ENCODE results near the gene ZCCHC24.
A peak's percentile ranks its signal among the peaks of the same experiment; 100 is the strongest.

The ZCCHC24 gene

GRCh38 chr10:79445161-79445976 is at the start of gene ZCCHC24:
ZCCHC24 (minus strand) TSS chr10:79445624; CDS start chr10:79445440, 184 bp downstream.
- peak; percentile 84 to 87 for DNase-seq (ENCODE audit: low read depth in 1 of 2, low spot score in 1 of 2)

DNA sequence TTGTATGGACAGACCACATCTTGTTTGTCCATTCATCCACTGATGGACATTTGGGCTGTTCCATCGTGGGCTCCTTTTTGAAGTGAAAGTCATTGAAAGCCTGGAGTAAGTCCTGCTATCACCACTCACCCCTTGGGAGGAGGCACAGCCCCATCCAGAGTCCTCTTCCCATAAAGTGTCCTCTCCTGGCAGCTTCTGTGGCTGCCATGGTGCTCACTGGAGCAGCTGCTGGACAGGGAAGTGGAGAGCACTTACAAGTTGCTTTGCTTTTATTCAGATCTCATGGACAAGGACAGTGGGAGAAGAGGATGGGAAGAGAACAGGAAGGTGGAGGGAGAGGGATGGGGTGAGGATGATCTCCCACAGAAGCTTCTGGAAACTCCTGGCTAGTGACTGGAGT is 48.4 kb upstream of the ZCCHC24 start:
- DNase-seq (ENCODE audit: low read depth in 1 of 2, low spot score in 1 of 2): no peak

- DNase-seq (ENCODE audit: low read depth in 1 of 2, low spot score in 1 of 2): no peak
These were observed 47.4 kb upstream of the ZCCHC24 start for GRCh38 chr10:79492839-79493238.

GRCh38 chr10:79492256-79492655 is 46.8 kb upstream of the ZCCHC24 start:
- DNase-seq (ENCODE audit: low read depth in 1 of 2, low spot score in 1 of 2): no peak

DNA sequence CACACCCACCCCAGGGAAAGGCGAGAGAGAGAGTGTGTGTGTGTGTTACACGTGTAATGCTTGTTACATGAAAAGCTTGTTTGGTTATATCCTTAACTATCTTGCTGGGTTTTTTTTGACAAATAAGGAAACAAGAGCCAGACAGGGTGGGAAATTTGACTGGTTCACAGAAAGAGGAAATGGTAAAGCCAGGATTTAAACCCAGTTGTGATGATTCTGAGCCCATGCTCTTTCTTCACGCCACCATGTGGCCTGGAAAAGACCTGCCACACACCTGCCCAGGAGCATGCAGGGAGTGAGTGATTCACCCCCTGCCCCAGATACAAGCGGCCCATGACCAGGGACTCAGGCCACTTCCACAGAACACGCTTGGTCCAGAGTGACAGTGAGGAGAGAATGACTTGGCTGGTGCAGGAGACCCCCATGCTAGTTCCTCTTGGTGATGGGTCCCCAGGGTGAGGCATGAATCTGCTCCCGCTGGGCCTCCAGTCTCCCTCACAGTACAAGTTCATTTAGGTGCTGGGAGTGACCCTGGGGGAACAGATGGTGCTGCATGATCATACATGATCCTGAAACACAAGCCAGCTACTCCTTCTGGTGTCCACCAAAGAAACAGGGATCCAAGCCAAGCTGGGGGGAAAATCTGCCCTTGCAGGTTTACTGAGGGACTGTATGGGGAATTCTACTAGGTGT is 45.9 kb upstream of the ZCCHC24 start:
- DNase-seq (ENCODE audit: low read depth in 1 of 2, low spot score in 1 of 2): no peak

- DNase-seq (ENCODE audit: low read depth in 1 of 2, low spot score in 1 of 2): no peak
These were observed 45.1 kb upstream of the ZCCHC24 start for GRCh38 chr10:79490400-79491142.

DNA sequence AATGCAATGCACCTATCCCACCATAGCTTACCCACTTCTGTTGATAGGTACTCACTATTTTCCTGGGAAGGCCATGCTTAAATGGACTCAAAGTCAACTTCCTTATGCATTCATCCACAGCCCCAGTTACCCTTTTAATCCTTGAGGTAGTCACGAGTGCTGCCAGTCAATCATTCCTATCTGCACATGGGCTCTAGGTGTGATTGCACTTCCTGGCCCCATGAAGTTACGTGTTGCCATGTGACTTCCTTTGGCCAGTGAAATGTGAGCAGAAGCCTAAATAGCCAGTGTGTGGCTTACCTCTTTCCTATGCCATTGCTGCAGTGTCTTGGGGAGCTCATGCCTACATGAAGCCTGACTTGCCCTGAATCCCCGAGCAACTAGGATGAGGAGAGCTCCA is 43.4 kb upstream of the ZCCHC24 start:
- no peak for DNase-seq (ENCODE audit: low read depth in 1 of 2, low spot score in 1 of 2)

DNA sequence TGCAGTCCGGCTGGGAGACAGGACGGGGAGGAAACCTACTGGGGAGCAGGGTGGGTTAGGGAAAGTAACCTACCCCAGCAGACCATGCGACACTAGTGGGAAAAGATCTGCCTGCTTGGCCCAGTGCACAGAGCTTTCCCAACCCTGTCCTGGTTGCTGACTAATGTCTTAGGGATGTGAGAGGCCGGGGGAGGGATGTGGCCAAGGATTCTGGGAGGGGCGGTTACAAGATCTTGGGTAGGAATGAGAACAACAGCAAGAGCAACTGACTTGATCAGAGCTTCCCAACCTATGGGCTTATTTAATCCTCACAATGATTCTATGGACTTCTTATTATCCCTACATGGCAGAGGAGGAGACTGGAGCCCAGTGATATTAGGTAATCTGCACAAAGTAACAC is 42.9 kb upstream of the ZCCHC24 start:
- DNase-seq (ENCODE audit: low read depth in 1 of 2, low spot score in 1 of 2): no peak

DNA sequence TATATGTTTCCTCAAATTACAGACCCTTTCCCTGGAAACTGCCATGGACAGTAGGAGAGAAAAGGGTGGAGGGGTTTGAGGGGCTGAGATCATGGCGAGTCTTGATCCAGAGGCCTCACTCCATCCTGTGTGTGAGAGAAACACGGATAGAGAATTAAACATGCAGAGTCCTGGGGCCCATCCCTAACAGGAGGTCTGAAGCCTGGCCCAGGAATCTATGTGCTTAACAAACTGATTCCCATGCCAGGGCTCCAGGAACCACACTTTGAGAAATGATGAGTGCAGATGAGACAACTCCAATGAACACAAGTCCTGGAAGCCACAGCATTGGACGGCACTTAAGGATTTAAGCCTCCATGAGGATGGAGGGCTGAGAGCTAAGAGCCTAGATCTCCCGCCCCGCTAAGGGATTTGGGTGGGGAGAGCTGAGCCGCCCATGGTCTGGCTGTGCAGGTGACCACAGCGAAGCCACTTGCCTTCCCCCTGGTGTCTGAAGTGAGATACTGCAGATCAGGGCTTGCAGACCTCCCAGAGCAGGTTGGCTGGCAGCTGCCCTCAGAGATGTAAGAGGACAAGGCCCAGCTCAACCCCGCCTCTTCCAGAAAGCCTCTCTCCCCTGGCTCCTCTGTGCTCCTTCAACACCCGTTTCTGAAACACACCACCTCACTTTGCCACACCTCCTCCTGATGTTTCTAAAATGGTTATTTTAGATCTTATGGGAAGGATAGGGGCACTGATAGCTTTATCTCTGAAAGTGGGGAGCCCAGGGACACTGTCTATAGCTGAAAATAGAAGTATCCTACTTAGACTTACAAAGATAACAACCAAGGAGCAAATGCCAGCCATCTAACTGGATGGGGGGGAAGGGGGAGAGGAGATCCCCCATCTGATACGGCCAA is 42.1 kb upstream of the ZCCHC24 start:
- DNase-seq (ENCODE audit: low read depth in 1 of 2, low spot score in 1 of 2): no peak

- DNase-seq (ENCODE audit: low read depth in 1 of 2, low spot score in 1 of 2): no peak
These were observed 39.1 kb upstream of the ZCCHC24 start for GRCh38 chr10:79484476-79484875.

DNA sequence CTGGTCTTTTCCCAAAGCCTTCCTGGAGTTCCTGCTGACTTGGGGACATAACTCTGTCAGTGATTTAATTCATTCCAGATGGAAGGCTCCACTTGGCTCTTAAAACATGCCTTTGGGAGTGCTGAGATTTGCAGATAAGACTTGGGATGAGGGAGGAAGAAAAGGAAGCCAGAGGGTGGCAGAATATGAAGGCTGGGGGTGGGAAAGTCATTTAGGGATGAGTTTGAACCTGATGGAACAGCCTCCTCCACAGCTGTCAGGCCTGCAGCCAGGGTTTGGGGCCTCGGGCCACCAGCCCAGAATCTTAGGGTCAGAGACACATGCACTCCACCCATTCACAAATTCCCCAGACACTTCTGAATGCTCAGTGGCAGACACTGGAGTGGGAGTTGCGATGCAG is 38.5 kb upstream of the ZCCHC24 start:
- DNase-seq (ENCODE audit: low read depth in 1 of 2, low spot score in 1 of 2): no peak

- DNase-seq (ENCODE audit: low read depth in 1 of 2, low spot score in 1 of 2): no peak
These were observed 37.9 kb upstream of the ZCCHC24 start for GRCh38 chr10:79483299-79483698.

GRCh38 chr10:79482741-79483140 is 37.3 kb upstream of the ZCCHC24 start:
- no peak for DNase-seq (ENCODE audit: low read depth in 1 of 2, low spot score in 1 of 2)

- DNase-seq (ENCODE audit: low read depth in 1 of 2, low spot score in 1 of 2): no peak
These were observed 36.9 kb upstream of the ZCCHC24 start for GRCh38 chr10:79482304-79482703.

- no peak for DNase-seq (ENCODE audit: low read depth in 1 of 2, low spot score in 1 of 2)
These were observed 34.0 kb upstream of the ZCCHC24 start for GRCh38 chr10:79479283-79479909.

DNA sequence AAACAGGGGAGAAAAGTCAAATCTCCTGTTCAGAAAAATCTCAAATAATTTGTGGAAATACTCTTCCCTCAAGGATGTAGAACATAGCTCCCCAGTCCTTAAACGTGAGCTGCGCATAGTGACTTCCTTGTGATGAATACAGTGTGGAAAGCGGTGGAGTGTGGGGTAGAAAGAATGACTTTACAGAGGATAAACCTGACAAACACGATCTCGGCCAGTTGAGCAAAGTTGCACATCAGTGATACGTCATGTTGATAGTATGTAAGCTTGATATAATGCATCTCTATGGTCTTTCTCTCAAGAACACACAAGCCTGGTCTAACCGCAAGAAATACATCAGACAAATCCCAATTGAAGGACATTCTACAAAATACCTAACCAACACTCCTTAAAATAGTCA is 32.0 kb upstream of the ZCCHC24 start:
- DNase-seq (ENCODE audit: low read depth in 1 of 2, low spot score in 1 of 2): no peak

DNA sequence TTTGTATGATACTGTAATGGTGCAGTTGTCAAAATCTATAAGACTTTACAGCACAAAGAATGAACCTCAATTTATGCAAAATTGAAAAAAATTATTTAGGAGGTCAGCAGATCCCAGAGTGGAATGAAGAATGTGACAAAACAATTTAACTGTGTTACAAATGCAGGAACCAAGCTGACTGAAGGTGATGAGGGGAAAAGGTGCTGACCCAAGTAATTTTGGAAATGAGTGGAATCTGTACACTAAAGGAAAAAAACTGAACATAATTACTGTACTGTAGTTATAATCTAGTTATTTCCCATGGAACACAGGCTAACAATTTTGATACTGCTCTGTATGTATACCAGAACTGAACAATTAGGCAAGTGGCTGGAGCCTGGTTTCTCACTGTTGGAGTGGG is 31.2 kb upstream of the ZCCHC24 start:
- DNase-seq (ENCODE audit: low read depth in 1 of 2, low spot score in 1 of 2): no peak

DNA sequence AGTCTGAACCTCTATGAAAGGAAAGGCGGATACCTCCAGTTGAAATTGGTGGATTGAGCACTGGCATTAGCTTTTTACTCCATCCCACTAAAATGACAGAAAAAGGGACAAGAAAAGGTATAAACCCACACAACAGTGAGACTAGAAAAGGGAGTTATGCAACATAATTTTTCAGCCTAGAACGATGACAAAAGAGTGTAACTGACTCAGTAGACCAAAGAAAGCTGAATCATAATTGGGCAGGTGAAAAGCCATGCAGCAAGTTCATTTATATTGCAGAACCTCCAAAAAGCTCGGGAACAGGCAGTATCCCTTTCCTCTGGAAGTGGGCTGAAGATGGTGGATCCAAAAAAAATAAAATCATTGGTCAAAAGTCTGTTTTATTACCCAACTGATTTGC is 30.5 kb upstream of the ZCCHC24 start:
- no peak for DNase-seq (ENCODE audit: low read depth in 1 of 2, low spot score in 1 of 2)

GRCh38 chr10:79475119-79475653 is 29.8 kb upstream of the ZCCHC24 start:
- no peak for DNase-seq (ENCODE audit: low read depth in 1 of 2, low spot score in 1 of 2)

DNA sequence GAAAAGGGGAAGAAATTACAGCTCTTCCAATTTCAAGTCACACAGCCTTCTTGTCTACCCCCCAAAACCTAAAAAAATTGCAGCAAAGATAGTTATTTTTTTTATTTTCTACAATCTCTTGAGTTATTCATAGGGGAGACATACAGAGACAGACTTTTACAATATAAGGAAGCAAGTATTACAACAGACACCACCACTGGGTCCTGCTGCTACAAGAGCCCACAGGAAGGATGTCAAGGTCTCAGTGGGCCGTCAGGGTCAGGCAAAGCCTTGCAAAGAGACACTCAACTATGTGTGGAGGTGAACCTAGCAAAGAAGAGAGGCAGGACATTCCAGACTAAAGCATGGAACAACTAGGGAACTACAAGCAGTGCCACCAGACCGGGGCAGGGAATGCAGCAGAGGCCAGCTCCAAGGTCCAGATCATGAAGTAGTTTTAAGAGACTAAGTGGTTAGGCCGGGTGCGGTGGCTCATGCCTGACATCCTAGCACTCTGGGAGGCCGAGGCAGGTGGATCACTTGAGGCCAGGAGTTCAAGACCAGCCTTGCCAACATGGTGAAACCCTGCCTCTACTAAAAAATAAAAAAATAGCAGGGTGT is 28.2 kb upstream of the ZCCHC24 start:
- no peak for DNase-seq (ENCODE audit: low read depth in 1 of 2, low spot score in 1 of 2)
